Esophagus mucosa (tissue), 1 donor: ENCODE results near the gene C16orf87. TPM values are rescaled to one million over a fixed set of nuclear protein-coding genes. Genes with fewer than 3 reads are reported as not detected.

Experiments used
- ATAC-seq: fragments of 200-7000 bp; cut with Tn5 transposase; one replicate; pipeline ENCODE4 v1.9.1; 2020
- total RNA-seq: library from RNA; stranded (reverse); gene quantifications from one replicate; pipeline ENCODE4 v1.2.4, GENCODE V29; 2023
- donor health status: DM: yes; HTN: yes; CAD: no.

Gene C16orf87
- total RNA-seq, 1 donor from 2014 or later: 5.9 TPM

GRCh38 chr16:46753015-46753414, 78.0 kb downstream of the C16orf87 start:
- ATAC-seq: no peak

GRCh38 chr16:46751381-46751780, 79.6 kb downstream of the C16orf87 start:
- no peak for ATAC-seq

- ATAC-seq: no peak
These were observed 81.9 kb downstream of the C16orf87 start for GRCh38 chr16:46748775-46749705.

GRCh38 chr16:46747777-46748651, 83.0 kb downstream of the C16orf87 start, which contains the start of gene MYLK3:
Gene MYLK3, minus strand, starts transcription at chr16:46748344. Its CDS starts 151 bp downstream, at chr16:46748193.
- no peak for ATAC-seq

- ATAC-seq: no peak
These were observed 83.9 kb downstream of the C16orf87 start for GRCh38 chr16:46746821-46747776.

Other genes starting within 250 kb of the C16orf87 start
- 7.7 TPM for gene SHCBP1, start 209.8 kb downstream of the C16orf87 start, total RNA-seq
- gene VPS35, start 142.0 kb downstream of the C16orf87 start, total RNA-seq: 71.8 TPM
- gene ORC6, start 141.5 kb downstream of the C16orf87 start, total RNA-seq: 7.2 TPM
- 0.08 TPM for gene MYLK3, start 82.8 kb downstream of the C16orf87 start, total RNA-seq
- gene GPT2, start 53.2 kb upstream of the C16orf87 start, total RNA-seq: 92.0 TPM
- 44.6 TPM for gene DNAJA2, start 142.5 kb upstream of the C16orf87 start, total RNA-seq